ENCODE results near the gene SKA2.
"Not testable (repeated sequence)": the region's sequence is repeated elsewhere in the genome, so short reads cannot be mapped to it uniquely, and the experiment has no call there.

The SKA2 gene

DNA sequence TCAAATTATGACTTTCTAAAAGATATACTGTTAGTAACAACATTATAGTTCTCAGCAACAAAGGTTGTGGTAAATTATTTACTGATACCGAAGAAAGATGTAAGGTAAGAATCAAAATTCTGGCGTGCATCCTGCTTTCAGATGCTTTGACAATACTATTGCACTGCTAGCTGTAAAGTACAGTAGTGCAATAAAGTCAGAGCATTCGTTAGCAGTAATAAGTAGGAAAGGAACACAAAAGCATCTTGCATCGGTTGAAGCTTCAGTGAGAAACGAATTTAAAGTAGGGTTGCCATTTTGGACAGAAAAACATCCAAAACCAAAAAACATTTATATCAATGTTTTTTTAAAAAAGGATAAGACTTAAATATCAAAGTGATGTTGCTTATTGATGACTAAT, 4.0 kb downstream of the SKA2 start:
- no peak for DNase-seq

DNA sequence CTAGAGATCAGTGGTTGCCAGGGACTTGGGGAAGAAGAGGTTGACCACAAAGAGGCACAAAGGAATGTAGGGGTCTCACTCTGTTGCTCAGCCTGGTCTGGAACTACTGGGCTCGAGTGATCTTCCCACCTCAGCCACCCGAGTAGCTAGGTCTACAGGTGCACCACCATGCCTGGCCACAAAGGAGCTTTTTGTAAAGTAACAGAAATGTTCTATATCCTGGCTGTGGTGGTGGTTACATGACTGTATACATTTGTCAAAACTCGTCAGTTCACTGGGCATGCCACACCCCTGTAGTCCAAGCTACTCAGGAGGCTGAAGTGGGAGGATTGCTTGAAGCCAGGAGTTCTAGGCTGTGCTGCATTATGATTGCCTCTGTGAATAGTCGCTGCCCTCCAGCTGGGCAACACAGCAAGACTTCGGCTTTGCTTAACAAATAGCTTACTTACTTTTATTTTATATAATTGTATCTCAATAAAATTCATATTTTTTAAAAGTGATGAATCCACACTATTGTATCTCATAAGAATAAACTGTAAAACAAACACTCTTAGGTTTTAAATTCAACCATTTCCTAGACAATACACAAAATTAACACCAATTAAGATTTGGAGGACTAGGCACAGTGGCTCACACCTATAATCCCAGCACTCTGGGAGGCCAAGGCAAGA, 5.0 kb downstream of the SKA2 start:
- no peak for DNase-seq

DNA sequence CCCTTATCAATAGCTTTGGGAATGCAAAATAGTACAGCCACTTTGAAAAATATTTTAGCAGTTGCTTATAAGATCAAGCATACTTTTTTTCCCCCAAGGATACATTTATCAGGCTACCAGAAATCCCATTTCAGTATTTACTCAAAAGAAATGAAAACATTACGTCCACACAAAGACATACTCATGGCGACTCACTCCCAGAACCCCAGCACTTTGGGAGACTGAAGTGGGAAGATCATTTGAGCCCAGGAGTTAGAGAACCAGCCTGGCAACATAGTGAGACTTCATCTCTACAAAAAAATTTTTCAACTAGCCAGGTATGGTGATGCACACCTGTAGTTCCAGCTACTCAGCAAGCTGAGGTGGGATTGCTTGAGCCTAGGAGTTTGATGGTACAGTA, 5.9 kb downstream of the SKA2 start:
- no peak for DNase-seq

DNA sequence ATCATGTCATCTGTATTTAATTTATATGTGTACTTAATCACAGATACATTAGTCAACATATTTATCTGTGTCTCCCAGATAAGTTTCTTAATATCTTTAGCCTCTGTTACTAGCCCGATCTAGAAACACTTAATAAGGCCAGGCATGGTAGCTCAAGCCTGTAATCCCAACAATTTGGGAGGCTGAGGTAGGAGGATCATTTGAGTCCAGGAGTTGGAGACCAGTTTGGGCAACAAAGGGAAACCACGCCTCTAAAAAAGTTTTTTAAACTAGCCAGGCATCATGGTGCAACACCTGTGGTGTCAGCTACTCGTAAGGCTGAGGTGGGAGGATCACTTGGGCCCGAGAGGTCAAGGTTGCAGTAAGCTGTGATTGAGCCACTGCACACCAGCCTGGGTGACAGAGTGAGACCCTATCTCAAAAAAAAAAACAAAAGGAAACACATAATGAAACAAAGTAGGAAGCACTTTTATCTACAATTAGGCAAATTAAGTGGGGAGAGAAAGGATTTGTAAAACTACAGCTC, 9.4 kb downstream of the SKA2 start:
- DNase-seq: no peak

DNA sequence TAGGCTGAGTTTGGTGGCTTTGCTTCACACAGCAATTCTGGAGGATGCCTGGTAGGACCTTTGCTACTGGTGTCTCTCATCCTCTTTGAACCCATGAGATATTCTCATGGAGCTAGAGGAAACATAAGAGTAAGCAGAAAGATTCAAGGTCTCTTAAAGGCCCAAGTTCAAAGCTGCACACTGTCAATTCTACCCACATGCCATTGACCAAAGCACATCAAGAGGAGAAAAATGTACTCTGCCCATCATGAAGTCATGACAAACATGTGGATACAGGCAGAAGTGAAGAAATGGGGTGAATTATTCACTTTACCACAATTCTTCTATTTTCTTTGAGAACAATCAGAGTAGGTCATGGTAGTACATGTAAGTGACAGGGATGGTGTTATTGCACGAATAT, 13.1 kb downstream of the SKA2 start:
- no peak for DNase-seq

DNA sequence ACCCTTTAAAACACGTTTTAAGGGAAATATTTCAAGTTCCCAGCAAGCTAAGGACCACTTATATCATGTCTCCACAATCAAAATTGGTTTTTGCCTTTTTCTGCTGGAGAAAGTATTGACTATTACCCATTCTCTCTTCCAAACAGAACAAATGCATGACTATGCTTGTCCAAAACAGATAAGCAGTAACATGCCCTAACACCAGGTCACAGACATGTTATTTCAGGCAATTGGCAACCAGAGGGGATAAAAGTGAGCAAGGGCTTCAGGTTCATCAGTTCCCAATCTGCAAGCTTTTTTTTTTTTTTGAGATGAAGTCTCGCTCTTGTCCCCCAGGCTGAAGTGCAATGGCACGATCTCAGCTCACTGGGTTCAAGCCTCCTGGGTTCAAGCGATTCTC, 15.0 kb downstream of the SKA2 start:
- no peak for DNase-seq

DNA sequence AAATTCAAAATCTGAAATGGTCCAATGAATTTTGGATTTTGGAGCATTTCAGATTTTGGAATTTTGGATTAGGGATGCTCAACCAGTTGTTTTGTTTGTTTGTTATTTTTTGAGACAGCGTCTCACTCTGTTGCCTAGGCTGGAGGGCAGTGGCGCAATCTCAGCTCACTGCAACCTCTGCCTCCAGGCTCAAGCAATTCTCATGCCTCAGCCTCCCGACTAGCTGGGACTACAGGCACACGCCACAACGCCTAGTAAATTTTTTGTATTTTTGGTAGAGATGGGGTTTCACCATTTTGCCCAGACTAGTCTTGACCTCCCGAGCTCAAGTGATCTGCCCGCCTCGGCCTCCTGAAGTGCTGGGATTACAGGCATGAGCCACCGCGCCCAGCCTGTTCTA, 16.6 kb downstream of the SKA2 start:
- not testable (repeated sequence) for DNase-seq

DNA sequence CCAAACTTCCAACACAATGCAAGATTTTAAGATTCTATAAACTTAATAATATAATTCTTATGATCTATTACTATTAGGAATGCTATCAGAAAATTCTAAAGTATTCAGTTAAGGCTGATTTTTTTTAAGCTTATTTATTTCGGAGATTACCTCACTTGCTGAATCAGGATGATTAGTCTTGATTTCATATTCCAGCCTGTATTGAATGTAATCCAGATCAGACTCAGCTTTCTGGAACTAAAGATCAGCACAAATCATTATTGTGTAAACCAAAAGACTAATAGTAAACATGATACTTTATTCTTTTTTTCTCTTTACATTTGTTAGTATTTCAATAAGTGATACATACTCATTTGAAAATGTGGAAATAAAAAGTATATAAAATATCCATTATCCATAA, 23.9 kb downstream of the SKA2 start:
- DNase-seq: no peak

DNA sequence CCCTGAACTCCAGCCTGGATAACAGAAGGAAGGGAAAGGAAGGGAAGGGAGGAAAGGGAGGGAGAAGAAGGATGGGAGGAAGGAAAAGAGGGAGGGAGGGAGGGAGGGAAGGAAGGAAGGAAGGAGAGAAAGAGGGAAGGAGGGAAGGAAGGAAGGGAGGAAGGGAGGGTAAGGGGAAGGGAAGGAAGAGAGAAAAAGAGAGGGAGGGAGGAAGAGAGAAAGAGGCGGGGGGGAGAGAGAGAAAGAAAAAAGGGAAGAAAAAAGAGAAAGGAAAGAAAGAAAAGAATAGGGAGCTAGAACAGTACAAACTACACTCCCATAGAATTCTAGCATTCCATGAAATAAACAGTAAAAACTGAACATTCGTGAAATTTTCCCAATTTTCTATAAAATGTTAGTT, 25.2 kb downstream of the SKA2 start:
- no peak for DNase-seq

DNA sequence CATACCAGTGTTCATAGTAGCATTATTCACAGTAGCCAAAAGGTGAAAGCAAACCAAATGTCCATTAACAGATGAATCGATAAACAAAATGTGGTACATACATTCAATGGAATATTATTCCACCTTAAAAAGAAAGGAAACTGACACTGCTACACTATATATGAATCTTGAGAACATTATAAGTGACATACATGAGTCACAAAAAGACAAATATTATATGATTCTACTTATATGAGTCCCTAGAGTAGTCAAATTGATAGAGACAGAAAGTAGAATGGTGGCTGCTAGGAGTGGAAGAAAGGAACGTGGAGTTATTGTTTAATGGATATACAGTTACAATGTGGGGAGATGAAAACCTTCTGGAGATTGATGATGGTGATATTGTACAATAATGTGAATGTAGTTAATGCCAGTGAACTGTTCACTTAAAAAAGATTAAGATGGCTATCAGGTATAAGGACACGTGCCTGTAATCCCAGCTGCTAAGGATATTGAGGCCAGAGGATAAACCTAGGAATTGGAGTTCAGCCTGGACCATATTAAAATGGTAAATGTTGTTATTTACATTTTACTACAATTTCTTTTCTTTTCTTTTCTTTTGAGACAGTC, 28.1 kb downstream of the SKA2 start:
- DNase-seq: no peak

DNA sequence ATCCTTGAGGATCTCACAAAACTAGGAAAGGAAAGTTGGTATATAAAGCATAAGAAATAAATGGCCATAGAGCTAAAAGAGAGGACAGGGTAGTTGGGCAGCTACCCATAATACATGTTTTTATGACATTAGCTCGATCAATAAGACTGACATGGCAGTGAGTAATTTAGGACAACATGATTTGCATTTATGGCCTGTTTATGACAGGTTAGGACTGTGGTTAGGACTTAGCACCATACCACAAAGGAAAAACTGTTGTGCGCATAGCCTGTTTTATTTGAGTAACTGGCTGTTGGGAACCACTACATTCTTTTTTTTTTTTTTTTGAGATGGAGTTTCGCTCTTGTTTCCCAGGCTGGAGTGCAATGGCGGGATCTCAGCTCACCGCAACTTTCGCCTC, 30.3 kb downstream of the SKA2 start:
- no peak for DNase-seq

DNA sequence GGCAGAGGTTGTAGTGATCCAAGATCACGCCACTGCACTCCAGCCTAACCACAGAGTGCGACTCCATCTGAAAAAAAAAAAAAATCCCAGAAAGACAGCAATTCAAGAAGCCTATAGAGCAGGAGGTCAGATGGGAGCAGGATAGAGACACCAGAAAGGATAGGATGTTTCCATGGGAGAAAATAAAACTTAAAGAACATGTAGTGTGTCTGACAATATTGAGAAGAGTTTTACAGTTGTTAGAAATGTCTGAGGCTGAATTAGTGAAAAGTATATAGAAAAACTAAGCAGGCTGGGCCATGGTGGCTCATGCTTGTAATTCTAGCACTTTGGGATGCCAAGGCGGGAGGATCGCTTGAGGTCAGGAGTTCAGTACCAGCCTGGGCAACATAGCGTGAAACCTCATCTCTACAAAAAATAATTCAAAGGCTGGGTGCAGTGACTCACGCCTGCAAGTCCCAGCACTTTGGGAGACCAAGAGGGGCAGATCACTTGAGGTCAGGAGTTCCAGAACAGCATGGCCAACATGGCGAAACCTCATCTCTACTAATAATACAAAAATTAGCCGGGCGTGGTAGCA, 33.0 kb downstream of the SKA2 start:
- no peak for DNase-seq

DNA sequence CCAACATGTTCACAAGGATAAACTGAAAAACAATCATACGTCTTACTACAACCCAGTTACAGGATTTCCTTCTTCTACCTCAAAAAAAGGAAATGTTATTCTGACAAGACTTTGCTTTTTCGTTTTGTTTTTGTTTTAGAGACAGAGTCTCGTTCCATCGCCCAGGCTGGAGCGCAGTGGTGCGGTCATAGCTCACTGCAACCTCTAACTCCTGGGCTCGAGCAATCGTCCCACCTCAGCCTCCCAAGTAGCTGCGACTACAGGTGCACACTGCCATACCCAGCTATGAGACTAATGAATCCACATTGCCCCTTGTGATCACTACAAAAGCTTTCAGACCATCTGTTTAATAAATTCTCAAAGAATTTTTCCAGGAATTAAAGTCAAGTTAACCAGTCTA, 39.5 kb downstream of the SKA2 start:
- no peak for DNase-seq

DNA sequence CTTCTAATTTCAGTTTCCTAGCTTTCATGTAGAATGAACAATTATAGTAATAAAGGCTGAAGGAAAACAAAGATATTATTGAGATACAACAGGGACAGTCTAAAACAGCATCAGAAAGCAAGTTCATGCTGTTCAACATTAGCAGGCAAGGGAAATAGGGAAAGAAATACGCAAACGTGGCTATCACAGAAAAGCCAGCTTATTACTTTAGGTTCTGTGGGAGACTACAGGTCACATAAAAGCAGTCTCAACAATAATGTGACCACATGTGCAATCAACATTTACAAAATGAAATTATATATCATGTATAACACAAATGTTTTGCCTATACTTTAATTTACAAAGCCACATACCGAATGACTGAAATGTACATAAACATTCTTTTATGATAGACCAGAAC, 43.4 kb downstream of the SKA2 start:
- DNase-seq: no peak

DNA sequence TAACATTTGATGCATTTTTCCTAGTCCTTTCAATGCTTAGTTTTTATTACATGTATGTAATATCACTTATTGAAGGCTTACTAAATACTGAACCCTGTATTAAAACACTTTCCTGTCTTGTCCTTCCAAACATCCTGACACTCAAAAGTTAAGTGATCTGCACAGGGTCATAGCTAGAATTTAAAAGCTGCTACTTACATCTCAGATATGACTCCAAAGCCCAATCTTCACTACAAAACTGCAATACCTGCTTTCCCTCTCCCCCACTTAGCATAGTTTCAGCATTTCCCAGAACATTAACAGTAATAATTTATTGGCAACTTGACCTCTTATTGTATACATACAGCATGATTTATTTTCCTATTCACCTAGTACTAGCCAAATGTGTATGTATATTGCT, 44.0 kb downstream of the SKA2 start:
- no peak for DNase-seq

DNA sequence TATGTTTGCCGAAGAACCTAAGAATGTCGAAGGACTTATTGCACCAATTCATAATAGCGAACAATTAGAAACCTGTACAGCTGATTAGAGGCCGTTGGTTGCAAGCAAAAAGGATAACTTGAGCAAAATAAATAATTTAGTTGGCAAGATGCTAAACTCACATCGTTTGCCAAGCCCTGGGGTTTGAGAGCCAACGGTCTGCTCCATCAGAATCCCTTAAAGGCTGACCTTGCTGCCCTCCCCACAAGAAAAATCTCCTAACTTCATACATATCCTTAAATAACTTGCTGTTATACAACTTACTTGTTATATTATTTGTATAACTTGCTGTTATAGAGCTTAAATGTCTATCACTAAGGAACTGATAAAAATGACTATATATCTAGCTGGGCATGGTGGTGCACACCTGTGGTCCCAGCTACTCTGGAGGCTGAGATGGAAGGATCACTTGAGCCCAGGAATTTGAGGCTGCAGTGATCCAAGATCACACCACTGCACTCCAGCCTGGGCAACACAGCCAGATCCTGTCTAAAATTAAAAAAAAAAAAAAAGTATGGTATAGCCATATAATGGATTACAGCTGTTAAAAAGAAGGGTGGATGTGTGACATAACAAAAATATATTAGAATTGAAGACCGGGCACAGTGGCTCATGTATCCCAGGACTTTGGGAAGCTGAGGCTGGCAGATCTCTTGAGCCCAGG, 46.4 kb downstream of the SKA2 start:
- no peak for DNase-seq

DNA sequence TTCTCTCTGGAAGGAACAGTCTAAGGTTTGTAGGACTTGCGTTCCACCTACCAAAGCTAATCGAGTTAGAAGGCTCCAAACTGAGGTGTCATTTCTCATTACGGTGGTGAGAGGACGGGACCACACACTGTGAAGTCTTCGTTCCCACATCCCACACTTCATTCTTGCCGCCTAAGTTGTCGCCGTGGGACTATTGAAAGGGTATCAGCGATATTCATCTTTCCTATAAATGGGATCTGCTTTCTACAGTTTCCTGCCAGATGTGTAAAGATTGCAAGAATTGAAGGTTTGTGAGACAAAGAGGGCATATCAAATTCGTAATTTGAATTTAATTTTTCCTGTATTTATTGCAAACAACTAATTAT, 47.7 kb downstream of the SKA2 start:
- DNase-seq: no peak

DNA sequence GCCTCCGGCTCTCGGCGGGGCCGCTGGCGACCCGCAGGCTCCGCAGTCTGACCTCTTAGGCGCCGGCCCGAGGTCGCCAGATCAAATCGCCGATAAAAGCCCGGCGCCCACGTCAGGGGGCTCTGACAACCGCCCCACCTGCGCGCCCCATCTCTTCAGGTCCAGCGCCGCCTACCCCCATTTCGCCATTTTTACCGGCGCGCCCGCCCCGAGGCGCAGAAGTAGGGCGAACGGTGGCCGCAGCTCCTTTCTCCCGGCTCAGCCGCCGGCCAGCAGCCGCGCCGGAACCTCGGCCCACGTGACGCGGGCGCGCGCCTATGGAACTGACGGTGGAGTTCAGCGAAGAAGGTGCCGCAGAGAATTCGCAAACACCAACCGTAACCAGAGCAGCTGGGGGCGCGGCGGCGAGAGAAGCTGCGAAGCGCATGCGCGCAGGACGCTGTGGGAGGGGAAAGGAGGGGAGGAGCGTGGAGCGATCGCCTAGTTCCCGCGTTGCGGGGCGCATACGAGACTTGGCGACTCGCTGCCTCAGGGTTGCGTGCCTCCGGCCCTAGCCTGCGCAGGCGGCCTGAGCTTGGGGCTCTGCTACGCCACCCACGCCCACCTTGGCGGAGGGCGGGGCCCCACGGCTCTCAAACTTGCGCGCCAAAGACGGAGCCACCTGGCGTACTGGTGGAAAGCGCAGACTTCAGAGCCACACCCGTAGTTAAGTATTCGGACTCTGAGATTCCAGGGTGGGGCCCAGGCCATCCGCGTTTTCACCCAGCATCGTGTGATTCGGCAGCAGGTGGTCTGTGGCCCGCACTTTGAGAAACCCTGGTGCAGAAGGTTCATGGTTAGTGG, 48.3 kb downstream of the SKA2 start, which contains the start of gene TRIM37:
TRIM37 (minus strand) TSS at position 418 of the 843 bp plus-strand sequence. CDS start 419 bp downstream, outside the sequence.
- peak; percentile 98 for DNase-seq

DNA sequence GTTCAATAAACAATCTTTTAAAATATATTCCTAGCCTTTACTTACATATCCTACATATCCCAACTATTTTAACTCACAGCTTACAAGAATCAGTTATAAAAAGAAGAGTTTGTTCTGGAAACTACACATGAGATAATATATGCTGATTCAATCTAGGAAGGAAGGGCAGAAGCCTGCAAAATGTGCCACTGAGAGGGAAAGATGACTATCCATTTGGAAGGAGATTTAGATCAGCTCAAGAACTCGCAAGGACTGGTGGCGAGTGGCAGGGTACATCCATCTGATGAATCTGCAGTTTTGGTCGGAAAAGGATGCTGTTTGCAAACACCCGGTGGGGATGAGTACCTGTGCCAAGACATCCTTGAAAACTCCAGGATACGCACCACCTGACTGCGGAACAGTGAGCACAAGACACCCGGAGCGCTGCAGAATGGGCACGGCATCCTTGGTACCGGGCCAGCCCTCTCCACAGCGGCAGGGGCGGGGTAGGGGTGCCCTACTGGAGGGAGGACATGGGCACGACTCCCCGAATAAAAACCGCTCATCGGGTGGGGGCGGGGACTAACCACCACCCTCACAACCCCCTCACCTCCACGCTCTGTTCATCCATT, 49.0 kb downstream of the SKA2 start:
- DNase-seq: peak; percentile 72

DNA sequence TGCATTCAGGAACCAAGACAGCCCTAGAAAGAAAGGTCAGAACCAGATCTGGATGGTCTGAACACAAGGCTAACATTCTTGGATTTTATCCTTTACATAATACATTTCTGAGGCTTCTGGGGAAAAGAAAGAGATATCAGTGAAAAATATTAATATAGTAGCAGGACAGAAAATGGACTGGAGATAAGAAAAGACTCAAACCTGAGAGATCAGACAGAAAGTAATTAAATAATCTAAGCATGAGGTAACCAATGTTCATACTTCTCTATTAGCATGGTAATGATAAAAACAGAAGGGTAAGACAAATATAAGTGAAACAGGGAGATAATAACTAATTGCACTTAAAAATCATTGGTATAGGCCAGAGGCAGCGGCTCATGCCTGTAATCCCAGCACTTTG, 53.8 kb downstream of the SKA2 start:
- no peak for DNase-seq

DNA sequence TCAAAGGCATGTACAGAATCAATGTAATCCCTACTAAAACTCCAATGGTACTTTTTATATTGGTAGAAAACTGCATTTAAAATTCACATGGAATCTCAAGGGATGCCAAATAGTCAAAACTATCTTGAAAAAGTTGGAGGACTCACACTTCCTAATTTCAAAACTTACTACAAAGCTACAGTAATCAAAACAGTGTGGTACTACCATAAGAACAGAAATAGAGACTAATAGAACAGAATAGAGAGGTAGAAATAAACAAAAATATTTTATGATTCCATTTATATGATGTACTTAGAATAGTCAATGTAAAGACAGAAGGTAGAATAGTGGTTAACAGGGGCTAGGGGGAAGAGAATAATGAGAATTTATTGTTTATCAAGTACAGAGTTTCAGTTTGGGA, 57.1 kb downstream of the SKA2 start:
- DNase-seq: no peak

DNA sequence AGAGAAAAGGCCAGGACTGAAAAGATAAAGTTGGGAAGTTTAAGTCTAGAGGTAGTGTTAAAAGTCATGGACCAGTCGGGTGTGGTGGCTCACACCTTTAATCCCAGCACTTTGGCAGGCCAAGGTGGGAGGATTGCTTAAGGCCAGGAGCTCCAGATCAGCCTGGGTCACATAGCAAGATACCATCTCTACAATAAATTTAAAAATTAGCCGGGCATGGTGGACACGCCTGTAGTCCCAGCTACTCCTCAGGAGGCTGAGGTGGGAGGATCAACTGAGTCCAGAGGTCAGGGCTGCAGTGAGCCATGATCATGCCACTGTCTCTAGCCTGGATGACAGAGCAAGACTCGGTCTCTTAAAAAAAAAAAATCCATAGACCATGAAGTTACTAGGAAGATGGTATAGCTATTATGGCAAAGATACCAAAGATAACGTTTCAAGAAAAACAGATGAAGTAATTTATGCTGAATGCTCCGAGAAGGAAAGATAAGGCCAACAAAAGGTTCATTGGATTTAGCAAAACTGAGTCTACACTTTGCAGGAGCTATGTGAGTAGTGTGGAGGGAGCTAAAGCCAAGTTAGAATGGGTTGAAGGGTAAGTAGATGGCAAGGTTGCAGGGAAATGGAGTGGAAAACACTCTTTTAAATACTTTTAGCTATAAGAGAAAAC, 60.0 kb downstream of the SKA2 start:
- DNase-seq: no peak
